A549 (cell line): Measurements from ENCODE around the gene PRKCE. TPM values are rescaled to one million over a fixed set of nuclear protein-coding genes. Genes with fewer than 3 reads are reported as not detected.
A peak's percentile ranks its signal among the peaks of the same experiment; 100 is the strongest.

Experiments
- ATAC-seq, 2 experiments: fragments of 200-7000 bp in 1 of 2; fragments of >200 bp in 1 of 2; cut with Nextera tagmentation in 1 of 2; cut with Tn5 transposase in 1 of 2; 3 replicates each; pipeline versions ENCODE4 v1.8.0 to v1.9.1; 2018 to 2020; ENCODE audit warnings: mild to moderate bottlenecking in 1 of 2, moderate library complexity in 1 of 2
- CTCF ChIA-PET: fragments of 300-600 bp; sonication (Branson Sonifier 250); formaldehyde crosslinking; extraction: SDS; loops from one replicate; lab custom pipeline; 2021; ENCODE audit warnings: antibody characterized with exemption, inconsistent platforms; lab: Yijun Ruan, JAX
- POLR2A ChIA-PET: fragments of 350-600 bp; formaldehyde crosslinking; extraction: SDS; loops from one replicate; lab custom pipeline; 2021; ENCODE audit warnings: antibody characterized with exemption, inconsistent platforms; lab: Yijun Ruan, JAX
- DNase-seq, 2 experiments: peaks; one replicate each; pipeline versions ENCODE4 v3.0.0 to v3.0.0-alpha.2; 2011 to 2016; ENCODE audit warnings: low read depth in 1 of 2, low spot score in 1 of 2
- FAIRE-seq: peaks from 2 replicates; lab custom pipeline; 2011; peaks lifted over from hg19 to GRCh38; lab: Jason Lieb, UNC
- H3K27ac ChIP-seq, 2 experiments: fragments of >200 bp; sonication (Bioruptor Twin); formaldehyde crosslinking; 3 replicates each; pipeline ENCODE4 v1.5.1; 2016 to 2017
- H3K4me1 ChIP-seq: fragments of >200 bp; sonication (Bioruptor Twin); formaldehyde crosslinking; 3 replicates; pipeline ENCODE4 v1.6.1; 2016
- H3K4me2 ChIP-seq: fragments of >200 bp; sonication (Bioruptor Twin); formaldehyde crosslinking; 3 replicates; pipeline ENCODE4 v1.6.1; 2016
- H3K4me3 ChIP-seq: fragments of >200 bp; sonication (Bioruptor Twin); formaldehyde crosslinking; 3 replicates; pipeline ENCODE4 v1.5.1; 2016
- H3K9me3 ChIP-seq: fragments of >200 bp; sonication (Bioruptor Twin); formaldehyde crosslinking; 3 replicates; pipeline ENCODE4 v1.6.1; 2016
- CBX8 ChIP-seq: fragments of 200-600 bp; sonication (generic); IDR thresholded peaks from 2 replicates; pipeline ENCODE4 v1.6.1; 2016
- FOSL2 ChIP-seq, 2 experiments: fragments of 450-650 bp in 1 of 2; fragments of >200 bp in 1 of 2; sonication (Bioruptor Twin) in 1 of 2; formaldehyde crosslinking; IDR thresholded peaks; 2 replicates each; pipeline versions ENCODE4 v1.5.0 to v1.6.1; 2016 to 2020; ENCODE audit warnings: mild to moderate bottlenecking in 1 of 2, moderate library complexity in 1 of 2
- HDAC2 ChIP-seq: fragments of 200-600 bp; sonication (generic); IDR thresholded peaks from 2 replicates; pipeline ENCODE4 v1.6.1; 2016
- HEYL ChIP-seq: fragments of 250-450 bp; sonication (Bioruptor Pico); IDR thresholded peaks from 2 replicates; pipeline ENCODE4 v1.8.0; 2021; ENCODE audit warnings: mild to moderate bottlenecking, moderate library complexity
- HOXA7 ChIP-seq: fragments of 250-450 bp; sonication (Bioruptor Pico); IDR thresholded peaks from 2 replicates; pipeline ENCODE4 v1.5.0; 2020; ENCODE audit warnings: mild to moderate bottlenecking, moderate library complexity
- HOXB5 ChIP-seq: fragments of 250-450 bp; sonication (Bioruptor Pico); IDR thresholded peaks from 2 replicates; pipeline ENCODE4 v1.5.0; 2020; ENCODE audit warnings: mild to moderate bottlenecking, moderate library complexity
- JUN ChIP-seq, 2 experiments: fragments of >200 bp; sonication (Bioruptor Twin); formaldehyde crosslinking; IDR thresholded peaks; 2 replicates in 1 of 2; 3 replicates in 1 of 2; pipeline ENCODE4 v1.6.1; 2016 to 2017
- MAZ ChIP-seq: fragments of 150-350 bp; IDR thresholded peaks from 2 replicates; pipeline ENCODE4 v1.6.1; 2014; ENCODE audit warnings: antibody characterized with exemption, low read depth, low read length, borderline replicate concordance
- MYC ChIP-seq: IDR thresholded peaks from 2 replicates; pipeline ENCODE4 v1.6.1; 2012; ENCODE audit warnings: mild to moderate bottlenecking, inconsistent platforms, low read length, improper control_type of control experiment, borderline replicate concordance
- NR3C1 ChIP-seq: fragments of >200 bp; sonication (Bioruptor Twin); formaldehyde crosslinking; IDR thresholded peaks from 3 replicates; pipeline ENCODE4 v1.6.1; 2017
- PHF8 ChIP-seq: fragments of 200-600 bp; sonication (generic); IDR thresholded peaks from 2 replicates; pipeline ENCODE4 v1.6.1; 2016; ENCODE audit warnings: low read depth, mild to moderate bottlenecking, antibody characterized with exemption, moderate library complexity, borderline replicate concordance
- RARB ChIP-seq: fragments of 250-450 bp; sonication (Bioruptor Pico); IDR thresholded peaks from 2 replicates; pipeline ENCODE4 v1.8.0; 2021; ENCODE audit warnings: mild to moderate bottlenecking, moderate library complexity
- RCOR1 ChIP-seq: fragments of 150-350 bp; IDR thresholded peaks from 2 replicates; pipeline ENCODE4 v1.6.1; 2014; ENCODE audit warnings: antibody characterized with exemption, low read length, low read depth
- RFX5 ChIP-seq: fragments of 450-650 bp; IDR thresholded peaks from 2 replicates; pipeline ENCODE4 v1.7.1; 2014; ENCODE audit warnings: antibody characterized with exemption, mild to moderate bottlenecking, moderate library complexity
- RNF2 ChIP-seq: fragments of 200-600 bp; sonication (generic); IDR thresholded peaks from 2 replicates; pipeline ENCODE4 v1.6.1; 2016; ENCODE audit warnings: low read depth, mild to moderate bottlenecking, antibody characterized with exemption, moderate library complexity, borderline replicate concordance
- SREBF2 ChIP-seq: fragments of 450-650 bp; IDR thresholded peaks from 2 replicates; pipeline ENCODE4 v1.6.1; 2014; ENCODE audit warnings: mild to moderate bottlenecking, moderate library complexity
- TP53 ChIP-seq: fragments of 250-450 bp; sonication (Bioruptor Pico); IDR thresholded peaks from 2 replicates; pipeline ENCODE4 v1.5.0; 2021; ENCODE audit warnings: mild to moderate bottlenecking, moderate library complexity
- ZSCAN20 ChIP-seq: fragments of 250-450 bp; sonication (Bioruptor Pico); IDR thresholded peaks from 2 replicates; pipeline ENCODE4 v1.8.0; 2022; ENCODE audit warnings: mild to moderate bottlenecking, moderate library complexity
- WGBS: methylation state at CpG from one replicate; pipeline ENCODE4 v1.1.6; 2017; ENCODE audit errors: missing lambda C conversion rate; 5-methylcytosine and 5-hydroxymethylcytosine counted together
- polyA plus RNA-seq, 4 experiments: library from polyadenylated mRNA; depleted of rRNA in 3 of 4; stranded (reverse); fragments of >200 nt; fragmentation: RNase III in 1 of 4; extraction: RNeasy Plus Mini Kit Qiagen cat#74134 plus additional on column Dnase treatment in 1 of 4; gene quantifications; 2 replicates in 3 of 4; 3 replicates in 1 of 4; pipeline ENCODE4 v1.2.3, GENCODE V29; 2011 to 2017
- TF ChIP-seq, protein P1 (sequence below): fragments of 250-450 bp; sonication (Bioruptor Pico); IDR thresholded peaks from 2 replicates; pipeline ENCODE4 v1.5.0; 2021; ENCODE audit warnings: mild to moderate bottlenecking, moderate library complexity, borderline replicate concordance
- TF ChIP-seq, protein P2 (sequence below): IDR thresholded peaks from 2 replicates; pipeline ENCODE4 v1.6.1; 2012

Gene PRKCE
- polyA plus RNA-seq, 2 of the 4 experiments (the other 2 are of a cell fraction): 11.5 to 12.0 TPM

DNA sequence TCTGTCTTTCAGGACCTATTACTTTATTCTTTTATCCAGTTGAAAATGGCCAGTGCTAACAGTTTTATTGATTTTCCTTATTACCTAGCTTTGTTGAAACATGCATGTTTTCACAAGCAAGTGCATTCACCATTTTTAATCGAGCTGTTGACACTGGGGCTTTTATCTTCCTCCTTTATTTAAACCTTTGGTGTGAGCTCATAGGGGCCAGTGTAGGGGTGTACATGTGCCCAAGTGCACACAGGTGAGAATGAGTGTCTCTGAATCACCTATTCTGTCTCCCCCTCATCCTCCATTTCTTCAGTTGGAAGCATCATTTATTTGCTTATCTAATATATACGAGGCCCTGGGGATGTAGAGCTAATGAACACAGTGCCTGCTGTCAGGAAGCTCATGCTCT is 199.1 kb downstream of the PRKCE start:
- H3K4me1 ChIP-seq: peaks cover 10% of the 10 kb centered on the region
- ChIA-PET CTCF (interaction anchor here (1.0 to 1.8 kb wide), 4 partner anchors 9 to 72 kb away, joined by 3 to 6 read pairs (median 3); no protein-coding TSS in a partner anchor), POLR2A (no interaction called here)
- H3K4me2 ChIP-seq: no peak overlapping the region
- no peaks in the 10 kb centered on the region for H3K9me3 ChIP-seq
- 63% methylated on average over 2 of the region's 2 CpGs for WGBS
- FAIRE-seq (no peak), ATAC-seq (no peak), DNase-seq (no peak)
- no peak overlapping the region for H3K4me3 ChIP-seq
- H3K27ac ChIP-seq: no peak overlapping the region
- TF ChIP-seq HEYL (CRISPR knock-in tag) (no peak), RFX5 (no peak), MAZ (no peak), RCOR1 (no peak), HDAC2 (no peak), MYC (no peak), TP53 (CRISPR knock-in tag) (no peak)
- TF ChIP-seq, protein P1, sequence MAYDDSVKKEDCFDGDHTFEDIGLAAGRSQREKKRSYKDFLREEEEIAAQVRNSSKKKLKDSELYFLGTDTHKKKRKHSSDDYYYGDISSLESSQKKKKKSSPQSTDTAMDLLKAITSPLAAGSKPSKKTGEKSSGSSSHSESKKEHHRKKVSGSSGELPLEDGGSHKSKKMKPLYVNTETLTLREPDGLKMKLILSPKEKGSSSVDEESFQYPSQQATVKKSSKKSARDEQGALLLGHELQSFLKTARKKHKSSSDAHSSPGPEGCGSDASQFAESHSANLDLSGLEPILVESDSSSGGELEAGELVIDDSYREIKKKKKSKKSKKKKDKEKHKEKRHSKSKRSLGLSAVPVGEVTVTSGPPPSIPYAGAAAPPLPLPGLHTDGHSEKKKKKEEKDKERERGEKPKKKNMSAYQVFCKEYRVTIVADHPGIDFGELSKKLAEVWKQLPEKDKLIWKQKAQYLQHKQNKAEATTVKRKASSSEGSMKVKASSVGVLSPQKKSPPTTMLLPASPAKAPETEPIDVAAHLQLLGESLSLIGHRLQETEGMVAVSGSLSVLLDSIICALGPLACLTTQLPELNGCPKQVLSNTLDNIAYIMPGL (CRISPR knock-in tag): no peak
- TF ChIP-seq, protein P2, sequence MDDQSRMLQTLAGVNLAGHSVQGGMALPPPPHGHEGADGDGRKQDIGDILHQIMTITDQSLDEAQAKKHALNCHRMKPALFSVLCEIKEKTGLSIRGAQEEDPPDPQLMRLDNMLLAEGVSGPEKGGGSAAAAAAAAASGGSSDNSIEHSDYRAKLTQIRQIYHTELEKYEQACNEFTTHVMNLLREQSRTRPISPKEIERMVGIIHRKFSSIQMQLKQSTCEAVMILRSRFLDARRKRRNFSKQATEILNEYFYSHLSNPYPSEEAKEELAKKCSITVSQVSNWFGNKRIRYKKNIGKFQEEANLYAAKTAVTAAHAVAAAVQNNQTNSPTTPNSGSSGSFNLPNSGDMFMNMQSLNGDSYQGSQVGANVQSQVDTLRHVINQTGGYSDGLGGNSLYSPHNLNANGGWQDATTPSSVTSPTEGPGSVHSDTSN: no peak
- TF ChIP-seq, all 56 proteins: peak for 0

GRCh38 chr2:45851111-45851510 is 199.6 kb downstream of the PRKCE start:
- ATAC-seq: no peak
- Histone ChIP-seq H3K4me3 (no peak overlapping the region), H3K4me2 (0 out of 3 replicates have a peak overlapping the region, but pooled peaks have one; percentile 2), H3K9me3 (no peaks in the 10 kb centered on the region), H3K27ac (no peak overlapping the region), H3K4me1 (peaks cover 10% of the 10 kb centered on the region)
- ChIA-PET POLR2A (no interaction called here), CTCF (interaction anchor here (0.6 to 1.8 kb wide), 5 partner anchors 9 to 31 kb away, joined by 3 to 6 read pairs (median 3); no protein-coding TSS in a partner anchor)
- no peak for TF ChIP-seq SREBF2
- no peak for TF ChIP-seq PHF8
- no peak for TF ChIP-seq ZSCAN20 (CRISPR knock-in tag)
- no peak for TF ChIP-seq HEYL (CRISPR knock-in tag)
- no peak for TF ChIP-seq JUN (IDR thresholded peaks at IDR 0.05)
- no peak for TF ChIP-seq RNF2
- TF ChIP-seq HOXA7: no peak
- no peak for TF ChIP-seq RARB
- no peak for TF ChIP-seq HOXB5
- no peak for TF ChIP-seq CBX8
- no peak for FAIRE-seq
- DNase-seq: no peak
- 70% methylated on average over 2 of the region's 2 CpGs for WGBS

- Histone ChIP-seq H3K4me2 (0 out of 3 replicates have a peak overlapping the region, but pooled peaks have one; percentile 2), H3K4me1 (peaks cover 10% of the 10 kb centered on the region), H3K4me3 (no peak overlapping the region), H3K9me3 (no peaks in the 10 kb centered on the region), H3K27ac (no peak overlapping the region)
- ChIA-PET POLR2A (no interaction called here), CTCF (interaction anchor here (0.6 to 1.6 kb wide), 4 partner anchors 10 to 31 kb away, joined by 3 to 4 read pairs (median 3); no protein-coding TSS in a partner anchor)
- DNase-seq (peak; percentile 15 to 40), ATAC-seq (peak; percentile 45 to 80; a peak in 3 of 6 replicates), FAIRE-seq (no peak)
- 74% methylated on average over 11 of the region's 11 CpGs for WGBS
- TF ChIP-seq HDAC2 (no peak), NR3C1 (no peak), FOSL2 (IDR thresholded peaks at IDR 0.05) (no peak), FOSL2 (CRISPR knock-in tag; IDR thresholded peaks at IDR 0.05) (0 out of 2 replicates have a peak, but pooled peaks have one; percentile 8)
Measured at GRCh38 chr2:45851576-45852304, 200.3 kb downstream of the PRKCE start.
